GM06990 (cell line): ENCODE measurements around the gene ABCB9.

Experiments
- DNase-seq: peaks from one replicate; pipeline ENCODE4 v3.0.0-alpha.2; 2011; ENCODE audit not compliant: insufficient read length; ENCODE audit errors: extremely low read depth
- H3K27me3 ChIP-seq: replicated peaks from 2 replicates; pipeline ENCODE4 v1.6.0; 2011; ENCODE audit warnings: low read length; ENCODE audit not compliant: control insufficient read depth, insufficient read depth
- H3K36me3 ChIP-seq: 2 replicates; pipeline ENCODE4 v1.5.1; 2011; ENCODE audit warnings: low read length; ENCODE audit not compliant: control insufficient read depth, insufficient read depth
- H3K4me3 ChIP-seq: replicated peaks from 2 replicates; pipeline ENCODE4 v1.5.1; 2011; ENCODE audit warnings: low read depth, mild to moderate bottlenecking, control low read depth, low read length
- TF ChIP-seq, protein P1 (sequence below): IDR thresholded peaks from 2 replicates; pipeline ENCODE4 v1.5.1; 2011; ENCODE audit warnings: low read length, control low read depth, mild to moderate bottlenecking, inconsistent platforms; ENCODE audit not compliant: insufficient read depth, poor library complexity, severe bottlenecking

The ABCB9 gene

GRCh38 chr12:122992386-122992785, 26.1 kb upstream of the ABCB9 start:
- H3K27me3 ChIP-seq, result no peaks in the 10 kb centered on the region; the same call in 1 of the 2 replicates
- H3K36me3 ChIP-seq, result no peaks in the 10 kb centered on the region
- TF ChIP-seq, protein P1, sequence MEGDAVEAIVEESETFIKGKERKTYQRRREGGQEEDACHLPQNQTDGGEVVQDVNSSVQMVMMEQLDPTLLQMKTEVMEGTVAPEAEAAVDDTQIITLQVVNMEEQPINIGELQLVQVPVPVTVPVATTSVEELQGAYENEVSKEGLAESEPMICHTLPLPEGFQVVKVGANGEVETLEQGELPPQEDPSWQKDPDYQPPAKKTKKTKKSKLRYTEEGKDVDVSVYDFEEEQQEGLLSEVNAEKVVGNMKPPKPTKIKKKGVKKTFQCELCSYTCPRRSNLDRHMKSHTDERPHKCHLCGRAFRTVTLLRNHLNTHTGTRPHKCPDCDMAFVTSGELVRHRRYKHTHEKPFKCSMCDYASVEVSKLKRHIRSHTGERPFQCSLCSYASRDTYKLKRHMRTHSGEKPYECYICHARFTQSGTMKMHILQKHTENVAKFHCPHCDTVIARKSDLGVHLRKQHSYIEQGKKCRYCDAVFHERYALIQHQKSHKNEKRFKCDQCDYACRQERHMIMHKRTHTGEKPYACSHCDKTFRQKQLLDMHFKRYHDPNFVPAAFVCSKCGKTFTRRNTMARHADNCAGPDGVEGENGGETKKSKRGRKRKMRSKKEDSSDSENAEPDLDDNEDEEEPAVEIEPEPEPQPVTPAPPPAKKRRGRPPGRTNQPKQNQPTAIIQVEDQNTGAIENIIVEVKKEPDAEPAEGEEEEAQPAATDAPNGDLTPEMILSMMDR, result no peak
- no peak for DNase-seq
- no peak overlapping the region for H3K4me3 ChIP-seq

DNA sequence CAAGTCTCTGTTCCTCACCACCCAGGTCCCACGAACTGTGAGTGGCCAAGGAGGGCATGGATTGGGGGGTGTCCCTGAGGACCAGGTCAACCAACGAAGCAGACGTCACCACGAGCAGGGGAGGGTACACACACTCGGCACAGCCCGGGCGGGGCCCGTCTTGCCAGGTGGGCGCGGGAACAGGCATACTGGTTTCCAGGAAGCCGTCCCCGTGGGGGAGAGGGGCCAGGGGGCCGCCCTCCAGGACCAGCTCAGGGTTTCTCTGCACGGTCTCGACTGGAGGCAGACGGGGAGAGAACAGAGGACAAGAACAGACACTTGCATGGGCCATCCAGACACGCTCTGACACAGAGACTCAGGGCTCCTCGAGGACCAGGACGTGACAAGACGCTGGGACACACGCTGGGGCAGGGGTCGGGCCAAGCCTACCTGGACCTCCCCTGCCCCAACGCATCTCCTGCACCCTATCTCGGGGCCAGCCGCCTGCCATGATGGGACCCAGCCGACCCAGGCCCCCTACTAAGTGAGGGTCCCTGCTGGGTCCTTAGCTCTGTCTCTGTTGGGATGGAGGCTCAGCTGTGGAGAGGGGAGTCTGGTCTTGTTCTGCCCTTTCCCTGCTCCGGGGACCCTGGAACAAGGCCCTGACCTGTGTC, 25.5 kb upstream of the ABCB9 start:
- Histone ChIP-seq H3K36me3 (no peaks in the 10 kb centered on the region), H3K4me3 (no peak overlapping the region), H3K27me3 (no peaks in the 10 kb centered on the region; the same call in 1 of the 2 replicates)
- TF ChIP-seq, protein P1, result no peak
- DNase-seq, result no peak

GRCh38 chr12:122990961-122991622, 24.8 kb upstream of the ABCB9 start:
- Histone ChIP-seq H3K36me3 (no peaks in the 10 kb centered on the region), H3K4me3 (no peak overlapping the region), H3K27me3 (no peaks in the 10 kb centered on the region; the same call in 1 of the 2 replicates)
- no peak for DNase-seq
- TF ChIP-seq, protein P1, result no peak

GRCh38 chr12:122990561-122990960, 24.3 kb upstream of the ABCB9 start:
- Histone ChIP-seq H3K36me3 (no peaks in the 10 kb centered on the region), H3K4me3 (no peak overlapping the region), H3K27me3 (no peaks in the 10 kb centered on the region; the same call in 1 of the 2 replicates)
- TF ChIP-seq, protein P1, result no peak
- no peak for DNase-seq

DNA sequence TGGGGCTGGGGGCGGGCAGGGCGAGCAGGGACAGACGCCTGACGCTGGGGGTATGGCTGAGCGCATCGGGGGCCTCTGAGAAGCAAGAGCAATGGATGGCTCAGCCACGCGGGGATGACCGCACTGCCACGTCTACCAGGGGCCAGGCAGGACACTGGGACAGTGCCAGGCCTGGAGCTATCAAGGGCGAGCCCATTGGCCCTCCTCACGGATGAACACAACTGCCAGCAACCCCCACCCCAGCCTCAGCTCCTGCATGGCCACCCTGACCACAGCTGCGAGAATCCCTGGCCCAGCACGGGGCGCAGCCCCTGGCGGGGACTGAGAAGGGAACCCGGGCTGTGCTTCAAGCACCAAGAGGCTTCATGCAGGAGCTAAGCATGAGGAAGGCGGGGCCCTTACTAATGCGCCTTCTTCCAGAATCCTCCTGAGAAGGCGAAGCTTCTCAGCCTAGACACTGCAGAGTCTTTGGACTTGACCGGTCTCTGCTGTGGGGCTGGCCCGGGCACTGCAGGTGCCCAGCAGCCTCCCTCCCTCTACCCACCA, 23.7 kb upstream of the ABCB9 start:
- DNase-seq, result no peak
- TF ChIP-seq, protein P1, result no peak
- H3K4me3 ChIP-seq, result no peak overlapping the region
- H3K27me3 ChIP-seq, result no peaks in the 10 kb centered on the region; the same call in 1 of the 2 replicates
- H3K36me3 ChIP-seq, result no peaks in the 10 kb centered on the region
